ENCODE data around the gene DCUN1D1.

Gene DCUN1D1

DNA sequence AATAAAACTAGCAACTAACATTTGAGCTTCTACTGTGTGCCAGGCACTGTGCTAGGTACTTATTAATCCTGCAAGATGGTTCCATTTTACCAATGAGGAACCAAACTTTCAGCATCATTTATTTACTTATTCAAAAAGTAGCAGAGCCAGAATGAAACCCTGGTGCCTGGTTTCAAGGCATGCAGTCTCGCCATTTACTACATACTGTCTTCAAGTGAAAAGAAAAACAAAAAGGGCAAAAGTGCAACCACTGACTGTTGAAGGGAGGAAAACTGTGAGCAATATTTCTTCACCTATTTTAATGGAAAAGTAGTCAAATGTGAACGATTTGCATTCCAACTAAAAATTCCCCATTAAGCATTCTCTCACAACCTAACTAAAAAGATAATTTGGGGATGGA, 8.7 kb downstream of the DCUN1D1 start:
- DNase-seq, result no peak

DNA sequence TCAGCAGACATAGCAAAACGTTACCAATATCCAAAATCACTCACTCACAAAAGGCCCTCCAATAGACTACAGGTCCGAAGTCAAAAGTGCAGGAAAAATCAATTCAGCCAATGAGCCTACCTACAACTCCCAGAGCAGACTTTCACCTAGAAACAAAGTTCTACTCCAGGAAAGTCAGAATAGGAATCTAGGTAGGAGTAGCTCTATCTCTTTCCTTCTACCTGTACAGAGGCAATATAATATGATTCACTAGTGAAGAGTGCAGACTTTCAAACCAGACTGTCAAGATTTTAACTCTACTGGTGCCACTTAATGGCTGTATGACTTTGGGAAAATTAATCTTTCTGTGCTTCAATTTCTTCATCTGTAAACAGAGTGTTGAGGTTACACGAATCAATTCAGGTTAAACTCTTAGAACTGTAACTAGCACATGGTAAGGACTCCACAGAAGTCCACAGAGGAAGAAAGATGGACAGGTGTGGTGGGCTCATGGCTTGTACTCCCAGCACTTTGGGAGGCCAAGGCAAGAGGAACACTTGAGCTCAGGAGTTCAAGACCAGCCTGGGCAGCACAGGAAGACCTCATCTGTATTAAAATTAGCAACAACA, 9.4 kb downstream of the DCUN1D1 start:
- no peak for DNase-seq

DNA sequence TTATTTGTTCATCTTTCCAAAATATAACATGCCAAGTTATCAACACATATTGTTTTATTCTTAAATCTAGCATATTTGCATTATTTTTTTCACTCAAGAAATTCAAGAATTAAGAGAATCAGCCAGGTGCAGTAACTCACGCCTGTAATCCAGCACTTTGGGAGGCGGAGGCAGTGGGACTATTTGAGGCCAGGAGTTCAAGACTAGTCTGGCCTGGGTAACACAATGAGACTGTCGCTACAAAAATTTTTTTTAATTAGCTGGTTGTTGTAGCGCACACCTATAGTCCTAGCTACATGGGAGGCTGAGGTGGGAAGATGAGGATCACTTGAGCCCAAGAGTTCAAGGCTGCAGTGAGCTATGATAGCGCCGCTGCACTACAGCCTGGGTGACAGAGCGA, 10.5 kb downstream of the DCUN1D1 start:
- no peak for DNase-seq

DNA sequence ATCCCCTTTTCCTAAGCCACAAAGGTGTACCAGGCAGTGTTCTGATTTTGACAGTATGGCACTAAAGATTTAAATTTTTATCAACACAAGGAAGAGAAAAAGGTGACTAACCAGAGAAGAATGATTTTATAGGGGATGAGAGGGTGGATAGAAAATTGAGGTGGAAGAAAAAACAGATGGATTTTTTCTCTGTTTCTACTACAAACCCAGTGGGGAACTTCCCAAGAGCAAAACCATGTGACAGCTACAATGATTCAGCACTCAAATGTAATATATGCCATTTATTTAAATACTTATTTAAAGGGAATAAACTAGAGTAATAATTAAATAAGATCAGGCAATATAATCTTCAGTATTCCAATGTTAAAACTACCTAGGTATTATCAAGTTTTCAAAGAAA, 11.1 kb downstream of the DCUN1D1 start:
- DNase-seq, result no peak

DNA sequence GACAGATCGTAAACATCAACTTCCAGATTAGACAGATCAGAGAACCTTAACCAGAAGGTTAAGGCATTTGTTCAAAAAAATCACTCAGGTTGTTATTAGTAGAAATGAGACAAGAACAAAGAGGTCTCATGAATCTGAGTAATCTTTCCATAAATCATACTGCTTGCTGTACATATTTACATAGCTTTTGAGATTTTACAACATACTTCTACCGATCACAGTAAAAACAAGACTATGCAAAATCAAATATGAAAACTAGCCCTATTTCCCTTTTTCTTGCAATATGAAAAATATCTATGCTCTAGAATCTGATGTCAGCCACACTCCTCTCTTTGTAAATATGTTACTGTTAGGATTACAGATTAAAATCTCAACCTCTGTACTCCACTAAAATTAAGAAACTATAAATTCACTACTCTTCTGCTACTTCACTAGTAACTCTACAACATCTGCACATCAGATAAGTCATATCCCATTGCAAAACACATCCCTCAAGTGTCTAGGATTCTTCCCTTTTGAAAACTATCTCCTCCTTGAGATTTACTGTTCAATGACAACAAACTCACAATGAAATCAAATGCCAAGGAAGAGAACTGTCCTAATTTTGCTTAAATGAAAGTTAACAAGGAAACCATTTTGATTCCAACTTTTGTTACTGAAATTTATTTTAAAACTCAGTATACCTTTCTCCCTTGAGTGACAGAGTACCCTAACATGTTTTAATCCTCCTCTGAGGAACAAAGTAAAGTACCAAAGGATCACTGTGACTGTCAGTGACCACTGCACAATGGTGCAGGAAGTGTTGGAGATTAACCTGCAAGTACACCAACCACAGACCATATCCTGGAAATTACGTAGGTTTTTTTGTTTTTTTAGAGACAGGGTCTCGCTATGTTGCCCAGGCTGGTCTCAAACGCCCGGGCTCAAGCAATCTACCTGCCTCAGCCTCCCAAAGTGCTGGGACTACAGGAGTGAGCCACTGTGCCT, 12.8 kb downstream of the DCUN1D1 start:
- no peak for DNase-seq

DNA sequence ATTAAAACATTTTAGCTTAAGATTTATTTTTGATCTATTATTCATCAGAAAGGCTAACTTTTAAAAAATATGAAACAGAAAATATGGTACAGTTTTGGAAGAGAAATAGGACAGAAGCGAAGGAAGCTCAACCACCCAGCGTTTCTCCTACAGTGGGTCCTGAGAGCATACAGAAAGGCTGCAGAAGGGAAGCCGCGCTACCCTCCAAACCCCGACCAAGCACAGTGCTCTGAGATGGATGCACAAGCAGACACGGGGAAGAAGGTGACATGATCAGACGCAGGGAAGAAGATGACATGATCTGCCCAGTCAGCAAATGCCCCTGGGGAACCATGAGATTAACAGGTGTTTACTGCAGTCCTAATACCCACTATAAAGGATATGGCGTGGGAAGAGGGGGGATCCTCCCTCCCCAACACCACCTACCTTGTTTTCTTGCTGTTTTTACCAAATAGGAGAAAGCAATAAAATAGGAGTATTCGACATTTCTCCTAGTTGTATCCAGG, 14.4 kb downstream of the DCUN1D1 start:
- DNase-seq, result no peak

DNA sequence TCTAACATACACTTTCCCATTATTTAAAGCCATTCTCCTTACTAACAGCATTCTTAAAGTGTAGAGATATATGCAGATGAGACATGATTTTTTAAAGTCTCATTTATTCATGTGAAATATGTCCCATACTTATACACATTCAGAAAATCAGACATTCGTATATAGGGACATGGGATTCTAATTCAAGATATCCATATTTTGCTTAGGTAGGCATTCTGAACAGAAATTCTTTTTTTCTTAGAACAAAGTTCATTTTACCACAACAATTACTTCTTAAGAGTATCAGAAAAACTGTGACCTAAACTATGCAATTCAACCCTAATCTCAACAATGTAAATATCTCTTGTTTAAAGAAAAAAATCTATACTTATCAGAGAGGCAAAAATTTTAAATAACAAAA, 16.2 kb downstream of the DCUN1D1 start:
- DNase-seq, result no peak

DNA sequence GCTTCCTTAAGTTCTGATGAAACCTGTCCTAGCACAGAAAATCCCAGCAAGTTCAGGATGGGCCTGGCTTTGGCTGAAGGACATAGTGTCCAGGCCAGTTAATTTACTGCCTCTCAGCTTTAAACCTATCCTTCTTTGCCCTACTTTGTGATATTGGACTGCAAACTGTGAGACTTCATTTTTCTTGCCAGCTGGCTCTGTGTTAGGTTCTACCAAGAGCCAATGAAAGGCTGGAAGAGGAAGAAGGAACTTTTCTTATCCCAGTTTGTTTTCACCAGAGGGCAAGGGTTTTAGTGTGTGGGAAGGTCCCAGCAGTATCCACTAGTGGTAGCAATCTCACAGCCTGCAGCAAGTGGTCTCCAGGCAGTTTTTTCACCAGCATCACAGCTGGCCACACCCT, 18.2 kb downstream of the DCUN1D1 start:
- DNase-seq, result no peak

DNA sequence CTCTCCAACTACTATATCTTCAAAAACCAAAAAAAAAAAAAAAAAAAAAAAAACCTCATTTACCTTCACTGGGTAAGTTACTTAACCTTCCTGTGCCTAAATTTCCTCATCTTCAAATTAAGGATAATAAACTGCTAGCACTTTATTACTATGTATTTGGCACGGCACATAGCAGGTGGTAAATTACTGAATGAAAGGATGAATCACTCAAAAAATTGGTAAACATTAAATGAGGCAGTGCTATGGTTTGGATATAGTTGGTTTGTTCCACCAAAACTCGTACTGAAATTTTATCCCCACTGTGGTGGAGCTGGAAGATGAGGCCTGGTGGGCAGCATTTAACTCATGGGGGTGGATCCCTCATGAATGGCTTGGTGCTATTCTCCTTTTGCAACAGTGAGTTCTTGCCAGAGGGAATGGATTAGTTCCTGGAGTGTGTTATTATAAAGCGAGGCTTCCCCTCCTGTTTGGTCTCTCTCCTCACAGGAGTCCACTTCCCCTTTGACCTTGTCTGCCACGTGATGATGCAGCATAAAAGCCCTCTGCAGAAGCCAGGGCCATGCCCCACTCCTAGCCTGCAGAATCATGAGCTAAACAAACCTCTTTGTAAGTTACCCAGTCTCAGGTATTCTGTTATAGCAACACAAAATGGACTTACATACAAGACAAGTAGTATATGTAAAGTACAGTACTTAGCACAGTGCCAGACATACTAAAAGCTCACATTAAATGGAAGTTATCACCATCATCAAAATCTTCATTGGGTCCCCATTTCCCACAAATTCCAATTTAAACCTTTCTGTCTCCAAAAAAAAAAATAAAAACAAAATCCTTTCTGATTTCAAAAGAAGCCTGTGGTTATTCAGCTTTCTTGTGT, 20.6 kb downstream of the DCUN1D1 start:
- no peak for DNase-seq

DNA sequence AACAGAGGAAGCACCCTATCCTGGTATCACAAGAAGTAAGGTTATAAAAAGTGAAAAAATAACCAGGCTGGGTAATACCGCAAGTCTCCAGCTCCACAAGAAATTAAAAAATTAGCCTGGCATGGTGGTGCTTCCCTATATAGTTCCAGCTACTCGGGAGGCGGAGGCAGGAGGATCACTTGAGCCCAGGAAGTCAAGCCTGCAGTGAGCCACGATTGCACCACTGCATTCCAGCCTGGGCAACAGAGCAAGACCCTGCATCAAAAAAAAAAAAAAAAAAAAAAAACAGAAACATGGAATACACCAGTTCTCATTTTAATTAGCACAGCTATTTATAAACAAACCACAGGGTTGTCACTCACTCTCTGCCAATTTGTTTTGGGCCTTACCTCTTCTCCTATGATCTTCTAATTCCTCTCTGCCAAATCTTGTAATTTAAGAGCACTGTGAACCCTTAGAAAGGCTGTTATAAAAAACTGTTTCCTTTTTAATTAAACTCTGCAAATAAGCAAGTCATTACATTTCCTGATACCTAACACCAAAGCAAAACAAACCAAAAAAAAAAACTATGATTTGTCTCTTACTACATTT, 22.6 kb downstream of the DCUN1D1 start:
- DNase-seq, result no peak

DNA sequence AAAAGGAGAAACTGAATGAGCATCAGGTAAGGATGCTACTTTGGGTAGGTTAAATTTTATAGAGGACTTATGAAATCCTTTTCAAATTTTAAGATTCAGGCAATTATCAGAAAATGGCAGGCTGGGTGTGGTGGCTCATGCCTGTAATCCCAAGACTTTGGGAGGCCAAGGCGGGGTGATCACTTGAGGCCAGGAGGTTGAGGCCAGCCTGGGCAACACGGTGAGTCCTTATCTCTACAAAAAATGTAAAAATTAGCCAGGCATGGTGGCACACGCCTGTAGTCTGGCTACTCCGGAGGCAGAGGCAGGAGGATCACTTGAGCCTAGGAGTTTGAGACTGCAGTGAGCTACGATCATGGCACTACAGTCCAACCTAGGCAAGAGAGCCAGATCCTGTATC, 23.1 kb downstream of the DCUN1D1 start:
- DNase-seq, result no peak

DNA sequence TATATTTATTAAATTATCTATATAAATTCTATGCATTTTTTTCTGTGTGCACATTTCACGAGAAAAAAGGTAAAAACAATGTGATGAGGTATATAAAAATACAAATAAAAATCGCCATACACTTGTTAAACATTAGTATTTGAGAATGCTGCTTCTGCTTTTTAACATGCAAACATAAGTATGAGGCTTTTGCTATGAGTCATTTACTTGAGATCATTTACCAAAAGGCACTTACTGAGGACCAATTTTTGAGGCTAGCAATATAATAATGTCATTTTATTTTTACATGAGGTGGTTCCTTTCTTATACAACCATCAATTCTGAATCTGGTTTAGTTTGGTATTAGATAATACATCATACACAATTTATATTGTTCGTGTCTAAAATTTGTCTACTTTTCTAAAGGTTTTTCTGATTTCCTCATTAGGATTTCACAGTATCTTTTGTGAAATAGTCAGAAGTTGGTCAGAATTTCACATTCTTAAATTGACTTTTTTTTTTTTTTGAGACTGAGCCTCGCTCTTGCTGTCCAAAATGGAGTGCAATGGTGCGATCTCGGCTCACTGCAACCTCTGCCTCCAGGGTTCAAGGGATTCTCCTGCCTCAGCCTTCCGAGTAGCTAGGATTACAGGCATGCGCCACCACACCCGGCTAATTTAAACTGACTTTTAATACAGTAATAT, 25.6 kb downstream of the DCUN1D1 start:
- no peak for DNase-seq

DNA sequence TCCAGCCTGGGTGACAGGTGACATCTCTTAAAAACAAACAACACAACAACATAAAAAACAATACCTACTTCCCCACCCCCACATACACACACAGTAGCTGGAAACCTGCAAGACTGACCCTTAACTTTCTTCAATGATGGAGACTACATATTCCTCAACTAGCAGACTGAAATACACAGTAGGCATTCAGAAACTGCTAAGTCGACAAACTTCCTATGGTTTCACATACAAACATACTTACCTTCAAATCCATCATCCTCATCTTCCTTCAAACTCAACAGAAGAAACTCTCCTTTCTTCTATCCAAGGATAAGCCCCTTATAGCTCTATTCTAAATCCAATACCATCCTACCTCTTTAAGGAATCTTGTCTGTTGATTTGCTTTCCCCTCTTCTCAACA, 30.6 kb downstream of the DCUN1D1 start:
- no peak for DNase-seq

DNA sequence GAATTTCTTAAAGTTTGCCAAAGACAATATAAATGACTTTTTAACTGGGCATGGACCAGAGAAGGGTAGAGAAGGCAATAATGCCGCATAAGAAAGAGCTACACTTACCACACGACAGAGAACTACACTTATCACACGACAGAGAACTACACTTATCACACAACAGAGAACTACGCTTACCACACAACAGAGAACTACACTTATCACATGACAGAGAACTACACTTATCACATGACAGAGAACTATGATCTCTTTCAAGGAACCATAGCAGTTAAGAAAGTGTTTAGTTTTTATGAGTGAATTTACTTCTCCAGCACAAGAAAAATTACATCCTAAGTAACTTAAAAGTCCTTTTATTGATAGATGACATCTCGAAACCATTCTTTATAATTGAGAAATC, 32.0 kb downstream of the DCUN1D1 start:
- DNase-seq, result no peak

DNA sequence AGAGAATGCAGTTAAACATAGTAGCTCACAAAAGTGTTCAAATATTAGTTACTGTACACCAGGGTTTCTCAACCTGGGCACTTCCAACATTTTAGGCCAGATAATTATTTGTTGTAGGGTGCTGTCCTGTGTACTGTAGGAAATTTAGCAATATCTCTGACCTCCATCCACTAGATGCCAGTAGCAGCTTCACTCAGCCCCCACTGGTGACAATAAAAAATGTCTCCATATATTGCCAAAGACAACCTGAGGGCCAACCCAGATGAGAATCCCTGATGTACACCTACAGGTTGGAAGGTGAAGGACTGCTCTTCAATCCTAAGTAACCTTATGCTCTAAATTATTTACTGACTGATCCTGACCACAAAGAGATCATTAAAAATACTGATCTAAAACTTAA, 32.5 kb downstream of the DCUN1D1 start:
- DNase-seq, result no peak

DNA sequence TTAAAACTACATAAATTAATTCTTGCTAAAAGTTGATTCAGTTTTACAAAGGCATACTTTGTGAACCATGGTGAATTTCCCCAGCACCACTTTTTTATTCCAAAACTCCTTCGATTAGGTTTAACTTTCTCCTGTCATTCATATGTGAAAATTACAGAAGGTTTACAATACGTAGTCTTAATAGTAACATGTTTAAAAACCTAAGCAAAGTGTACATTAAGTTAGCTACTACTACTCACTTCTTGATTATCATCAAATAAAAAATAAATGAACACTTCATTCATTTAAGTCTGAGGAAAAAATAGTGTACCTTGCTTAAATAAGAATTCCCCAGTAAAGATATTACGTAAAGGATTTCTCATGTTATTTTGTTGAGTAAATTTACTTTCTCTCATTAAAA, 38.6 kb downstream of the DCUN1D1 start:
- DNase-seq, result no peak

DNA sequence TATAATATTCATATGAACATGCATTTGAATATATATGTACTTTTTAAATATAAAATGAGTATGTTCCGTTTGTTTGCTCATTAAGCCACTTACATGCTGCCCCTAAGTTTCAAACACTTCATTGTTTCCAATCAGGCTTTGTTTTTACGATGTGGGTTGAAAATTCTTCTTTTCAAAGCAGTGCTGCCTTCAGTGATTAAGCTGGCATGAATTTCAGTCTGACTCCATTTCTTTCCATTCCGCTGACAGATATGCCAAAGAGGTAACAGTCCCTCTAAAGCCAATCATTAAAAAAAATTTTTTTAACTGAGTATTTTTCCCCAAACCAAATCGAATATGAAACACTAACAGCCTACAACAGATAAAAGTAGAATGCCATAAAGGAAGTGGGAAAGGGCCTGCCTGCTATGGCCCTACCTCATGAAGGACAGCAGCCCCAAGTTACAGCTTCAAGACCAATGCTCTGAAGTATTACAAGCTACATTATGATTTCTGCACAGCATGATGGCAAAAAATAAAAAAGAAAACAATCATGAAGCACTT, 40.0 kb downstream of the DCUN1D1 start:
- DNase-seq, result no peak

DNA sequence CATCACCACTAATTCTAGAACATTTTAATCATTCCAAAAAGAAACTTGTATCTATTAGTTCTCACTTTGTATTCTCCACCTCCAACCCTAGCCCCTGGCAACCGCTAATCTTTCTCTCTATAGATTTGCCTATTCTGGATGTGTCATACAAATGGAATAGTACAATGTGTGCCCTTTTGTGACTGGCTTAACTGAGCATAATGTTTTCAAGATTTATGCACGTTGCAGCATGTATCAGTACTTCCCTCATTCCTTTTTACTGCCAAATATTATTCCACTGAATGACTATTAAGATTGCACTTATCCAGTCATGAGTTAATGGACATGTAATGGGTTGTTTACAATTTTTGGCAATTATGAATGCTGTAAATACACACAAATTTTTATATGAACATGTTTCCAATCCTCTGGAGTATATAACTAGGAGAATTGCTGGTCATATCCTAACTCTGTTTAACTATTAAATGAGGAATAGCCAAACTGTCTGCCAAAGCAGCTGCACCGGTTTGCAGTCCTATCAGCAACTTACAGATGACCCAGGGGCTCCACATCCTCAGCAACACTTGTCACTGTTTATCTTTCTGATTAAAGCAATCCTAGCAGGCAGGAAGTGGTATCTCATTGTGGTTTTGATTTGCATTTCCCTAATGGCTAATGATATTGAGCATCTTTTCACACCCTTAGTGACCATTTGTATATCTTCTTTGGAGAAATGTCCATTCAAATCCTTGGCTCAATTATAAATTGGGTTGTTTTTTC, 42.9 kb downstream of the DCUN1D1 start:
- DNase-seq, result no peak

DNA sequence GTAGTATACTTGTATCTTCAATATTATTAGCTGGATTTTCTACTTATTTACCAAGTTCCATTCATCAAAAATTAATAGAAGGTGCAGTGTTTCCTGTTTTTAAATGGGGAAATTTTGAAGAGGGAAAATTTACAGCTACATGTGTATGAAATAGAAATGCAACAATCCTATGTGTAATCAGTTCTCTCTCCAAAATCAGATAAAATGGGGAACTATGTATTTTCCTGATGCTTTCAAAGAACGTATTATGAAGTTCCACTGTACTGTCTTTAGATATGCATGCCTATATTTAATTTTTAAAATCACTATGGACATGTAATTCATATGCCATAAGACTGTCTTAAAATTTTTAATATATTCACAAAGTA, 43.4 kb downstream of the DCUN1D1 start:
- DNase-seq, result no peak

DNA sequence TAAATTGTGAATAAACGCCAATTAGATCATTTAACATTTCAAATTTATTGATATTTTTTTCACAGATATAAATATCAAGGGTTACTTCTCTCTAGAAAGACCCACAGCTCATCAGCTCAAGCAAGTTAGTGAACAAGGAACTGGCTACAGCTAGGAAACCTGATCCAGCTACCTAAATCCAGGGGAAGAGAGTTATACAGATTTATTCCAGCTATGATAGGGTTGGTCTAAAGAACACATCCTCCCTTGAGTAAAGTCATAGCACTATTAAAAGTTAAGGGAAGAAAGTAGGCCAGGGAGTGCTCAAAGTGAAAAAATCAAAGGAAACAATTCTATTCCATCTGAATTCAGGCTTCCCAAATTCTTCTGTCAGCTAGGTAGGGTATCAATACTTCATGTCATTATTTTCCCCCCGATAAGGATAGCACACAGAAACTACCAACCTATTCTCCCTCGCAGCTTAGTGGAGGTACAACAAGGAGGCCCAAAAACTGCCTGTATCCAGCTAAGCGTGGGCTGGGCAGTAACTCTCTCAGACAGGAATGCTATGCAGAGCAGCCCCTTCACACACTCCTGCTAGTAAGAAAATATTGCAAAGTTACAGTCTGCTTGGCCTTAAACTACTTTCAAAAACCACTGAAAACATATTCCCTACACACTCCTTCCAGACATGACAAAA, 44.0 kb downstream of the DCUN1D1 start:
- no peak for DNase-seq

DNA sequence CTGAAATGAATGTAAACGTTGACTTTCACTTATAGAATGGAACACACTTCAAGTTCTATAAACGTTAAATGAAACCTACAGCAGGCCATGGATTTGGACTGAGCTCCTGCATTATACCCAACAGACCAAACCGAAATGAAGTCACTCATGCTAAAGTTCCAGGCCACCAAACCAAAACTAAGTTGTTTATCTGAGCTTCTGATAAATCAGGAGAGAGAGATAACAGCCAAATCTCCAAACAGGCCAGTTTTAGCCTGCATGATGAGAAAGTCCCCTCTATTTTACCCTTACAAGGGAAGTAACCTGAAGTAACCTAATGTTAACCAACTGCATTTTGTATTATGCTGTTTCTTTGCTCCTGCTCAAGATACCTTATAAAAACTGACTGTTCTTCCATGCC, 44.5 kb downstream of the DCUN1D1 start:
- DNase-seq, result no peak

Measured in activated CD4-positive, alpha-beta T cell treated with anti-CD3 and anti-CD28 coated beads for 4 hours (primary cell).